Measurements from ENCODE around the gene COL4A1. TPM values are rescaled to one million over a fixed set of nuclear protein-coding genes. Genes with fewer than 3 reads are reported as not detected.

Gene COL4A1
- total and polyA plus RNA-seq, 2 of the 13 experiments (the other 11 are each of a cell fraction or from before 2014, with no cell fraction given): not detected

- TF ChIP-seq ZBTB39 (CRISPR knock-in tag; IDR thresholded peaks at IDR 0.05): no peak
Measured at GRCh38 chr13:110300090-110300815, 6.7 kb downstream of the COL4A1 start (continued).

- POLR2A ChIA-PET: no interaction called here
- 6% methylated on average over 10 of the region's 10 CpGs for WGBS (ENCODE audit: low lambda C conversion rate)
- H3K9me3 ChIP-seq (ENCODE audit: low read length): no peaks in the 10 kb centered on the region
- H3K36me3 ChIP-seq (replicated peaks in 1 of 2; ENCODE audit: control insufficient read depth in 1 of 2, insufficient read depth in 2 of 2, low read length in 2 of 2): no peaks in the 10 kb centered on the region
- no peaks in the 10 kb centered on the region for H4K20me1 ChIP-seq (ENCODE audit: insufficient read depth, low read length)
- no TSS peak for BruUV-seq (replicated peaks)
- H3K4me1 ChIP-seq (ENCODE audit: insufficient read depth, low read length): no peaks in the 10 kb centered on the region
- no peak overlapping the region for H3K27ac ChIP-seq (ENCODE audit: extremely low read length, insufficient read depth, low read length)
- no peak for DNase-seq (ENCODE audit: low spot score)
- ATAC-seq: no peak
- no peak overlapping the region for H2AFZ ChIP-seq (ENCODE audit: low read length)
- in situ Hi-C loops (cut with HindIII; ENCODE audit: extremely low pct_ligation_motif_present, low pct_unique_long_range_greater_than_20kb) (no loop called here), intact Hi-C loops (cut with micrococcal nuclease; ENCODE audit: unreplicated experiment) (no loop called here)
- H3K4me2 ChIP-seq (ENCODE audit: low read depth, low read length): no peak overlapping the region
- TF ChIP-seq EHMT2 (IDR thresholded peaks at IDR 0.05; ENCODE audit: borderline replicate concordance, low read depth, low read length) (no peak), CREB3 (CRISPR knock-in tag; IDR thresholded peaks at IDR 0.05) (no peak), CREB1 (IDR thresholded peaks at IDR 0.05) (peak; percentile 28; the same call in 1 of the 2 replicates), CREB1 (CRISPR knock-in tag; IDR thresholded peaks at IDR 0.05) (no peak), ZNF18 (CRISPR knock-in tag; IDR thresholded peaks at IDR 0.05; ENCODE audit: insufficient replicate concordance) (no peak), YY1 (IDR thresholded peaks at IDR 0.05; ENCODE audit: insufficient read depth, insufficient replicate concordance, low read depth, low read length) (no peak)
- no peak overlapping the region for H3K9ac ChIP-seq (ENCODE audit: insufficient read depth, low read depth, low read length)
- H3K27me3 ChIP-seq (ENCODE audit: control insufficient read depth in 1 of 2, insufficient read depth in 2 of 2, low read length in 2 of 2): peaks cover 6 to 42% of the 10 kb centered on the region in 2 experiments
- CTCF ChIA-PET (ENCODE audit: low intra/inter-chr PET ratio, low total read pairs): no interaction called here
- H3K79me2 ChIP-seq (ENCODE audit: insufficient read depth, low read length): no peaks in the 10 kb centered on the region
- H3K4me3 ChIP-seq (replicated peaks in 1 of 3; ENCODE audit: insufficient read depth in 1 of 3, low read depth in 2 of 3, low read length in 3 of 3): no peak overlapping the region
- FAIRE-seq: no peak
Measured at GRCh38 chr13:110299283-110299840, 7.6 kb downstream of the COL4A1 start.
